ENCODE data around the gene TMEM150B.

DNA sequence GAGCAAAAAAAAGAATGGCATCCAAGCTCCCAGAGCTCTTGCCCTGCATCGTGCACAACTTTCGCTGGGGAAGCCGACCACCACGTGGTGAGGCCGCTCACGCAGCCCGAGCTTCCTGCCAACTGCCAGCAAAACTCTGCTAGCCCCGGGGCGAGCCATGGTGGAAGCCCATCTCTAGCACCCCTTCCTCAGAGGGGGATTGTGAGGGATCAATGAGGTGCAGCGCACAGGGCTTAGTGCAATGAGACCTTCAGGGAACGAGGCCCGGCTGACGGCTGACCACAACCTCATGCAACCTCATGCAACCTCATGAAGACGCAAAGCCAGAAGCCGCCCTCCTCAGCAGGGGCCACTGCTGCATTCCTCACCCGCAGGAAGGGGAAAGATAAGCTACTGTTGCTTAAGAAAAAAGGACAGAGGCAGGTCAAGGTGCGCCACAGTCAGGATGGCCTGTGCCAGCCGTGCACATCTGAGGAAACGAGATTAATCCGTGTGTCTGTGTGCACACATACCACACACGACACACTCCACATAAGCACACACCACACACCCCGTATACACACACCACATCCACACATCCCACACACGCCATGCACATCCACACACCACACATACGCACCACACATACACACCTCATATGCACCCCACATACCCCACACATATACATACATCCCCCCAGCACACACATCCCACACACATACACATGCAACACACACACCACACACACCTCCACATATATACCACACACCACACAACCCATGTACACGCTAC is 54.8 kb downstream of the TMEM150B start:
- TF ChIP-seq, protein P1, sequence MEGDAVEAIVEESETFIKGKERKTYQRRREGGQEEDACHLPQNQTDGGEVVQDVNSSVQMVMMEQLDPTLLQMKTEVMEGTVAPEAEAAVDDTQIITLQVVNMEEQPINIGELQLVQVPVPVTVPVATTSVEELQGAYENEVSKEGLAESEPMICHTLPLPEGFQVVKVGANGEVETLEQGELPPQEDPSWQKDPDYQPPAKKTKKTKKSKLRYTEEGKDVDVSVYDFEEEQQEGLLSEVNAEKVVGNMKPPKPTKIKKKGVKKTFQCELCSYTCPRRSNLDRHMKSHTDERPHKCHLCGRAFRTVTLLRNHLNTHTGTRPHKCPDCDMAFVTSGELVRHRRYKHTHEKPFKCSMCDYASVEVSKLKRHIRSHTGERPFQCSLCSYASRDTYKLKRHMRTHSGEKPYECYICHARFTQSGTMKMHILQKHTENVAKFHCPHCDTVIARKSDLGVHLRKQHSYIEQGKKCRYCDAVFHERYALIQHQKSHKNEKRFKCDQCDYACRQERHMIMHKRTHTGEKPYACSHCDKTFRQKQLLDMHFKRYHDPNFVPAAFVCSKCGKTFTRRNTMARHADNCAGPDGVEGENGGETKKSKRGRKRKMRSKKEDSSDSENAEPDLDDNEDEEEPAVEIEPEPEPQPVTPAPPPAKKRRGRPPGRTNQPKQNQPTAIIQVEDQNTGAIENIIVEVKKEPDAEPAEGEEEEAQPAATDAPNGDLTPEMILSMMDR (IDR thresholded peaks at IDR 0.05), result no peak
- TF ChIP-seq POLR2A (IDR thresholded peaks at IDR 0.05) (no peak), POLR2AphosphoS5 (IDR thresholded peaks at IDR 0.05; ENCODE audit: insufficient read depth in 1 of 2, low read depth in 1 of 2) (no peak)
